HUES64 (cell line): ENCODE measurements around the gene LEPR.
A peak's percentile ranks its signal among the peaks of the same experiment; 100 is the strongest.
"Not testable (repeated sequence)": the region's sequence is repeated elsewhere in the genome, so short reads cannot be mapped to it uniquely, and the experiment has no call there.

Experiments used
- H3K27ac ChIP-seq: 2 replicates; pipeline ENCODE4 v1.7.0; 2013; ENCODE audit warnings: low read depth, low read length, inconsistent platforms
- H3K27me3 ChIP-seq: 2 replicates; pipeline ENCODE4 v1.6.1; 2013; ENCODE audit warnings: mild to moderate bottlenecking, low read length; ENCODE audit not compliant: insufficient read depth
- H3K36me3 ChIP-seq: 2 replicates; pipeline ENCODE4 v1.6.1; 2013; ENCODE audit warnings: mild to moderate bottlenecking, low read length; ENCODE audit not compliant: insufficient read depth
- H3K4me1 ChIP-seq: 2 replicates; pipeline ENCODE4 v1.6.1; 2013; ENCODE audit warnings: mild to moderate bottlenecking, low read length, moderate library complexity; ENCODE audit not compliant: insufficient read depth
- H3K4me3 ChIP-seq: 2 replicates; pipeline ENCODE4 v1.5.1; 2013; ENCODE audit warnings: mild to moderate bottlenecking, low read length, moderate library complexity
- H3K9ac ChIP-seq: 2 replicates; pipeline ENCODE4 v1.6.1; 2013; ENCODE audit warnings: mild to moderate bottlenecking, low read depth, low read length
- H3K9me3 ChIP-seq: 2 replicates; pipeline ENCODE4 v1.6.1; 2013; ENCODE audit warnings: low read depth, low read length; ENCODE audit not compliant: insufficient read depth
- WGBS: fragments of 150-250, 120-280 bp; methylation state at CpG from one replicate; pipeline ENCODE4 v1.1.7; 2013; ENCODE audit warnings: missing lambda C conversion rate; 5-methylcytosine and 5-hydroxymethylcytosine counted together

LEPR gene

GRCh38 chr1:65440915-65441314 lies 20.4 kb downstream of the LEPR start:
- 93% methylated on average over 1 of the region's 1 CpG for WGBS
- no peak overlapping the region for H3K27ac ChIP-seq
- H3K9ac ChIP-seq = no peak overlapping the region
- no peaks in the 10 kb centered on the region for H3K36me3 ChIP-seq
- peaks cover 8% of the 10 kb centered on the region; the same call in 1 of the 2 replicates for H3K9me3 ChIP-seq
- no peak overlapping the region for H3K4me3 ChIP-seq
- H3K27me3 ChIP-seq = no peaks in the 10 kb centered on the region
- peaks cover 18% of the 10 kb centered on the region for H3K4me1 ChIP-seq

- Histone ChIP-seq H3K36me3 (no peaks in the 10 kb centered on the region), H3K27me3 (no peaks in the 10 kb centered on the region), H3K9ac (no peak overlapping the region), H3K9me3 (peaks cover 8% of the 10 kb centered on the region; the same call in 1 of the 2 replicates), H3K4me1 (peaks cover 18% of the 10 kb centered on the region), H3K4me3 (no peak overlapping the region), H3K27ac (no peak overlapping the region)
- 69% methylated on average over 3 of the region's 3 CpGs for WGBS
These were observed 21.0 kb downstream of the LEPR start for GRCh38 chr1:65441464-65441863.

- Histone ChIP-seq H3K9me3 (peaks cover 8% of the 10 kb centered on the region; the same call in 1 of the 2 replicates), H3K4me1 (peaks cover 18% of the 10 kb centered on the region), H3K27ac (no peak overlapping the region), H3K27me3 (no peaks in the 10 kb centered on the region), H3K4me3 (no peak overlapping the region), H3K36me3 (no peaks in the 10 kb centered on the region), H3K9ac (no peak overlapping the region)
- WGBS = 96% methylated on average over 1 of the region's 1 CpG
These were observed 22.0 kb downstream of the LEPR start for GRCh38 chr1:65442442-65442841.

- peaks cover 18% of the 10 kb centered on the region for H3K4me1 ChIP-seq
- H3K9me3 ChIP-seq = peaks cover 8% of the 10 kb centered on the region; the same call in 1 of the 2 replicates
- 66% methylated on average over 2 of the region's 2 CpGs for WGBS
- no peaks in the 10 kb centered on the region for H3K27me3 ChIP-seq
- H3K27ac ChIP-seq = peak overlapping the region; percentile 51; the same call in 1 of the 2 replicates
- no peak overlapping the region for H3K4me3 ChIP-seq
- no peak overlapping the region for H3K9ac ChIP-seq
- no peaks in the 10 kb centered on the region for H3K36me3 ChIP-seq
These were observed 23.2 kb downstream of the LEPR start for GRCh38 chr1:65443647-65444046.

- 29% methylated on average over 3 of the region's 5 CpGs for WGBS
- peaks cover 18% of the 10 kb centered on the region for H3K4me1 ChIP-seq
- H3K27ac ChIP-seq = 0 out of 2 replicates have a peak overlapping the region, but pooled peaks have one; percentile 27
- H3K9me3 ChIP-seq = peaks cover 8% of the 10 kb centered on the region; the same call in 1 of the 2 replicates
- H3K4me3 ChIP-seq = no peak overlapping the region; the same call in 1 of the 2 replicates
- no peaks in the 10 kb centered on the region for H3K27me3 ChIP-seq
- no peaks in the 10 kb centered on the region for H3K36me3 ChIP-seq
- no peak overlapping the region for H3K9ac ChIP-seq
These were observed 23.7 kb downstream of the LEPR start for GRCh38 chr1:65444128-65444640.

GRCh38 chr1:65445837-65446236 lies 25.4 kb downstream of the LEPR start:
- H3K4me3 ChIP-seq = no peak overlapping the region
- no peaks in the 10 kb centered on the region for H3K36me3 ChIP-seq
- no peak overlapping the region for H3K27ac ChIP-seq
- H3K9ac ChIP-seq = no peak overlapping the region
- 94% methylated on average over 1 of the region's 1 CpG for WGBS
- H3K4me1 ChIP-seq = peaks cover 18% of the 10 kb centered on the region
- H3K27me3 ChIP-seq = no peaks in the 10 kb centered on the region
- peaks cover 8% of the 10 kb centered on the region; the same call in 1 of the 2 replicates for H3K9me3 ChIP-seq

GRCh38 chr1:65449214-65449823 lies 28.9 kb downstream of the LEPR start:
- WGBS = 82% methylated on average over 4 of the region's 4 CpGs
- H3K9ac ChIP-seq = no peak overlapping the region
- H3K9me3 ChIP-seq = no peaks in the 10 kb centered on the region
- H3K4me3 ChIP-seq = no peak overlapping the region
- peaks cover 9% of the 10 kb centered on the region for H3K4me1 ChIP-seq
- H3K36me3 ChIP-seq = no peaks in the 10 kb centered on the region
- no peak overlapping the region for H3K27ac ChIP-seq
- no peaks in the 10 kb centered on the region for H3K27me3 ChIP-seq

GRCh38 chr1:65455678-65456077 lies 35.2 kb downstream of the LEPR start:
- peaks cover 14% of the 10 kb centered on the region; the same call in 1 of the 2 replicates for H3K4me1 ChIP-seq

GRCh38 chr1:65456481-65456880 lies 36.0 kb downstream of the LEPR start:
- peaks cover 14% of the 10 kb centered on the region; the same call in 1 of the 2 replicates for H3K4me1 ChIP-seq
- H3K27ac ChIP-seq = no peak overlapping the region
- no peaks in the 10 kb centered on the region for H3K36me3 ChIP-seq
- H3K9me3 ChIP-seq = peaks cover 6% of the 10 kb centered on the region; the same call in 1 of the 2 replicates
- H3K9ac ChIP-seq = no peak overlapping the region
- no peaks in the 10 kb centered on the region for H3K27me3 ChIP-seq
- H3K4me3 ChIP-seq = no peak overlapping the region

More at GRCh38 chr1:65455678-65456077, 35.2 kb downstream of the LEPR start:
- not testable (repeated sequence) for H3K9me3 ChIP-seq, H3K27me3 ChIP-seq, H3K27ac ChIP-seq, H3K4me3 ChIP-seq, H3K9ac ChIP-seq, H3K36me3 ChIP-seq
- 78% methylated on average over 9 of the region's 10 CpGs for WGBS

GRCh38 chr1:65457868-65458267 lies 37.4 kb downstream of the LEPR start:
- Histone ChIP-seq H3K9me3 (peaks cover 6% of the 10 kb centered on the region; the same call in 1 of the 2 replicates), H3K27me3 (no peaks in the 10 kb centered on the region), H3K27ac (no peak overlapping the region), H3K4me1 (peaks cover 14% of the 10 kb centered on the region; the same call in 1 of the 2 replicates), H3K36me3 (no peaks in the 10 kb centered on the region), H3K9ac (no peak overlapping the region), H3K4me3 (no peak overlapping the region)

- peaks cover 6% of the 10 kb centered on the region; the same call in 1 of the 2 replicates for H3K9me3 ChIP-seq
- no peak overlapping the region for H3K4me3 ChIP-seq
- no peaks in the 10 kb centered on the region for H3K36me3 ChIP-seq
- peaks cover 14% of the 10 kb centered on the region; the same call in 1 of the 2 replicates for H3K4me1 ChIP-seq
- no peaks in the 10 kb centered on the region for H3K27me3 ChIP-seq
- 89% methylated on average over 2 of the region's 2 CpGs for WGBS
- H3K9ac ChIP-seq = no peak overlapping the region
- no peak overlapping the region for H3K27ac ChIP-seq
These were observed 38.4 kb downstream of the LEPR start for GRCh38 chr1:65458730-65459396.
